HG03103 (cell line): Measurements from ENCODE around the gene CLEC3A.
A peak's percentile ranks its signal among the peaks of the same experiment; 100 is the strongest.
"Not testable (repeated sequence)": the region's sequence is repeated elsewhere in the genome, so short reads cannot be mapped to it uniquely, and the experiment has no call there.

Experiments
- ATAC-seq: cut with Tn5 transposase; IDR thresholded peaks from one replicate; pipeline ENCODE4 v1.9.1; 2021; ENCODE audit warnings: low read depth; ENCODE audit not compliant: unreplicated experiment

Gene CLEC3A

GRCh38 chr16:78022347-78023060 is at the start of gene CLEC3A:
Gene CLEC3A (plus strand): TSS chr16:78022548. CDS start chr16:78022627, 79 bp downstream.
- ATAC-seq: no peak

GRCh38 chr16:77974883-77975282 is 47.5 kb upstream of the CLEC3A start:
- ATAC-seq: no peak

- ATAC-seq: no peak
Measured at GRCh38 chr16:77975942-77976341, 46.4 kb upstream of the CLEC3A start.

- ATAC-seq: no peak
Measured at GRCh38 chr16:77977339-77977738, 45.0 kb upstream of the CLEC3A start.

GRCh38 chr16:77985111-77985510 is 37.2 kb upstream of the CLEC3A start:
- no peak for ATAC-seq

GRCh38 chr16:77986011-77986740 is 36.2 kb upstream of the CLEC3A start:
- no peak for ATAC-seq

GRCh38 chr16:77987810-77988209 is 34.5 kb upstream of the CLEC3A start:
- no peak for ATAC-seq

- ATAC-seq: no peak
Measured at GRCh38 chr16:77989846-77990245, 32.5 kb upstream of the CLEC3A start.

- no peak for ATAC-seq
Measured at GRCh38 chr16:77991701-77992100, 30.6 kb upstream of the CLEC3A start.

GRCh38 chr16:77992381-77992780 is 30.0 kb upstream of the CLEC3A start:
- not testable (repeated sequence) for ATAC-seq

GRCh38 chr16:77993111-77993985 is 29.0 kb upstream of the CLEC3A start:
- ATAC-seq: no peak

GRCh38 chr16:77995843-77996455 is 26.4 kb upstream of the CLEC3A start:
- ATAC-seq: no peak

- no peak for ATAC-seq
Measured at GRCh38 chr16:77998350-77999023, 23.9 kb upstream of the CLEC3A start.

GRCh38 chr16:78001451-78002025 is 20.8 kb upstream of the CLEC3A start:
- ATAC-seq: no peak

GRCh38 chr16:78002915-78003538 is 19.3 kb upstream of the CLEC3A start:
- peak; percentile 96 for ATAC-seq

- no peak for ATAC-seq
Measured at GRCh38 chr16:78004517-78004916, 17.8 kb upstream of the CLEC3A start.

- ATAC-seq: no peak
Measured at GRCh38 chr16:78005881-78006280, 16.5 kb upstream of the CLEC3A start.

GRCh38 chr16:78007121-78007520 is 15.2 kb upstream of the CLEC3A start:
- ATAC-seq: no peak

GRCh38 chr16:78024159-78024558 is 1.8 kb downstream of the CLEC3A start:
- ATAC-seq: no peak
